Upper lobe of left lung (tissue), 4 donors: ENCODE measurements around the gene DPYD.

Experiments used
- POLR2AphosphoS5 ChIP-seq, 2 donors: sonication (generic); formaldehyde crosslinking; IDR thresholded peaks; one replicate each; pipeline ENCODE4 v1.5.1; 2017; ENCODE audit warnings: antibody characterized with exemption in 2 of 2
- TF ChIP-seq, protein P1 (sequence below), 6 experiments: fragments of 450-650 bp in 4 of 6; fragments of 200-600 bp in 2 of 6; sonication (generic) in 2 of 6; IDR thresholded peaks; one replicate each; pipeline ENCODE4 v1.5.1; 2016 to 2019; ENCODE audit warnings: antibody characterized with exemption in 6 of 6

DNA sequence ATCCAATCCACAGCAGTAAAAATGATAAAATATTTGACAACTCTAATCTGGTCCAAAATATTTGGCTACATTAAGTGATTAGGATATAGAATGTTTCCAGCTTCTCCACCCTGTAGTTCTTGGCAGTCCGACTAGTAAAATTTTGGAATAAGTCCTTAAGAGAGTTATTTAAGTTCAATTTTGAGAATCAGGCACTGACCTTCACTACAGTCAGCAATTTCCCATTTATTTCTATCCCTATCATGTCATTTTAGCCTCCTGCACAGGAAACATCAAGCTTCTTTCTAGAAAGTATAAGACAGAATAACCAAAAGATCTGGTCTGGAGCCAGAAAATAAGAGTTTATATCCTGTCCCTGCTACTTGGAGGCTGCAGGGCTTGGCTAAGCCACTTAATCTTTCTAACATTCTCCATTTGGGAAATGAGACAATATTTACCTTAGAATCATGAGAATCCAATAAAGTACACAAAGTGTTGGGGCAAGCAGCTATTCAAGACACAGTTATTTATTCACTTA, 162.2 kb downstream of the DPYD start:
- TF ChIP-seq, protein P1, sequence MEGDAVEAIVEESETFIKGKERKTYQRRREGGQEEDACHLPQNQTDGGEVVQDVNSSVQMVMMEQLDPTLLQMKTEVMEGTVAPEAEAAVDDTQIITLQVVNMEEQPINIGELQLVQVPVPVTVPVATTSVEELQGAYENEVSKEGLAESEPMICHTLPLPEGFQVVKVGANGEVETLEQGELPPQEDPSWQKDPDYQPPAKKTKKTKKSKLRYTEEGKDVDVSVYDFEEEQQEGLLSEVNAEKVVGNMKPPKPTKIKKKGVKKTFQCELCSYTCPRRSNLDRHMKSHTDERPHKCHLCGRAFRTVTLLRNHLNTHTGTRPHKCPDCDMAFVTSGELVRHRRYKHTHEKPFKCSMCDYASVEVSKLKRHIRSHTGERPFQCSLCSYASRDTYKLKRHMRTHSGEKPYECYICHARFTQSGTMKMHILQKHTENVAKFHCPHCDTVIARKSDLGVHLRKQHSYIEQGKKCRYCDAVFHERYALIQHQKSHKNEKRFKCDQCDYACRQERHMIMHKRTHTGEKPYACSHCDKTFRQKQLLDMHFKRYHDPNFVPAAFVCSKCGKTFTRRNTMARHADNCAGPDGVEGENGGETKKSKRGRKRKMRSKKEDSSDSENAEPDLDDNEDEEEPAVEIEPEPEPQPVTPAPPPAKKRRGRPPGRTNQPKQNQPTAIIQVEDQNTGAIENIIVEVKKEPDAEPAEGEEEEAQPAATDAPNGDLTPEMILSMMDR (IDR thresholded peaks at IDR 0.05): no peak
- no peak for TF ChIP-seq POLR2AphosphoS5 (IDR thresholded peaks at IDR 0.05)
